Mesendoderm (in vitro differentiated cells): ENCODE results near the gene FILIP1L. TPM values are rescaled to one million over a fixed set of nuclear protein-coding genes. Genes with fewer than 3 reads are reported as not detected.

Experiments used
- DNase-seq: peaks from one replicate; pipeline ENCODE4 v3.0.0; 2013
- H2AK5ac ChIP-seq: 2 replicates; pipeline ENCODE4 v1.6.1; 2013; ENCODE audit warnings: low read length, inconsistent platforms
- H2BK120ac ChIP-seq: 2 replicates; pipeline ENCODE4 v1.6.1; 2013; ENCODE audit warnings: low read depth, mild to moderate bottlenecking, low read length, moderate library complexity, mixed read lengths
- H2BK15ac ChIP-seq: replicated peaks from 2 replicates; pipeline ENCODE4 v1.6.1; 2013; ENCODE audit warnings: low read depth, mild to moderate bottlenecking, moderate library complexity
- H2BK5ac ChIP-seq: 2 replicates; pipeline ENCODE4 v1.6.1; 2013; ENCODE audit warnings: low read length, inconsistent platforms
- H3K18ac ChIP-seq: 2 replicates; pipeline ENCODE4 v1.6.1; 2013; ENCODE audit warnings: mild to moderate bottlenecking, low read length, mixed read lengths
- H3K23ac ChIP-seq: one replicate; pipeline ENCODE4 v1.6.1; 2013; ENCODE audit warnings: low read length
- H3K27ac ChIP-seq: 2 replicates; pipeline ENCODE4 v1.5.1; 2013; ENCODE audit warnings: low read depth, mild to moderate bottlenecking, inconsistent platforms, low read length, moderate library complexity
- H3K27me3 ChIP-seq: 2 replicates; pipeline ENCODE4 v1.6.1; 2013; ENCODE audit warnings: low read length, control low read depth, mild to moderate bottlenecking, inconsistent platforms; ENCODE audit not compliant: insufficient read depth, poor library complexity
- H3K36me3 ChIP-seq: 2 replicates; pipeline ENCODE4 v1.6.1; 2013; ENCODE audit warnings: low read length, inconsistent platforms; ENCODE audit not compliant: control insufficient read depth, insufficient read depth
- H3K4ac ChIP-seq: one replicate; pipeline ENCODE4 v1.6.1; 2013; ENCODE audit warnings: low read depth, mild to moderate bottlenecking, low read length, moderate library complexity
- H3K4me1 ChIP-seq: 2 replicates; pipeline ENCODE4 v1.6.1; 2013; ENCODE audit warnings: low read depth, low read length, inconsistent platforms; ENCODE audit not compliant: control insufficient read depth
- H3K4me2 ChIP-seq: 2 replicates; pipeline ENCODE4 v1.6.1; 2013; ENCODE audit warnings: low read length
- H3K4me3 ChIP-seq: 2 replicates; pipeline ENCODE4 v1.5.1; 2013; ENCODE audit warnings: mild to moderate bottlenecking, low read length
- H3K56ac ChIP-seq: one replicate; pipeline ENCODE4 v1.6.1; 2013; ENCODE audit warnings: low read length
- H3K79me1 ChIP-seq: 2 replicates; pipeline ENCODE4 v1.6.1; 2013; ENCODE audit warnings: low read length, inconsistent platforms
- H3K79me2 ChIP-seq: 2 replicates; pipeline ENCODE4 v1.6.1; 2013; ENCODE audit warnings: mild to moderate bottlenecking, low read length; ENCODE audit not compliant: control insufficient read depth, insufficient read depth
- H3K9ac ChIP-seq: 2 replicates; pipeline ENCODE4 v1.6.1; 2013; ENCODE audit warnings: low read length, inconsistent platforms
- H4K5ac ChIP-seq: one replicate; pipeline ENCODE4 v1.6.1; 2013; ENCODE audit warnings: low read length
- H4K8ac ChIP-seq: one replicate; pipeline ENCODE4 v1.6.1; 2013; ENCODE audit warnings: low read depth, mild to moderate bottlenecking, control low read depth, low read length, moderate library complexity
- WGBS: extraction: QIAGEN DNeasy Blood & Tissue Kit; methylation state at CpG from one replicate; pipeline ENCODE4 v1.1.7; 2013; ENCODE audit warnings: low lambda C conversion rate, missing lambda C conversion rate; ENCODE audit not compliant: insufficient coverage; ENCODE audit errors: extremely low coverage; 5-methylcytosine and 5-hydroxymethylcytosine counted together
- polyA plus RNA-seq, 2 experiments: library from polyadenylated mRNA; stranded (reverse); fragments of 200-250 nt; gene quantifications; one replicate each; pipeline ENCODE4 v1.2.3, GENCODE V29; 2013

FILIP1L gene
- polyA plus RNA-seq (2013, experiment 1 of 2): 1.7 TPM
- 1.5 TPM for polyA plus RNA-seq (2013, experiment 2 of 2)

- no peak within 1 kb of the TSS for H2BK15ac ChIP-seq
- no peak for DNase-seq
- H3K4me3 ChIP-seq: no peak within 1 kb of the TSS
- H2AK5ac ChIP-seq: no peak within 1 kb of the TSS
- H3K27me3 ChIP-seq: no peaks in the 10 kb centered on the region
- no peak within 1 kb of the TSS for H3K4me2 ChIP-seq
- no peak within 1 kb of the TSS for H3K4ac ChIP-seq
- H2BK5ac ChIP-seq: no peak within 1 kb of the TSS
- no peaks in the 10 kb centered on the region for H3K4me1 ChIP-seq
- H4K5ac ChIP-seq: no peak within 1 kb of the TSS
- no peak within 1 kb of the TSS for H3K56ac ChIP-seq
- no peak within 1 kb of the TSS for H3K23ac ChIP-seq
- no peaks in the 10 kb centered on the region for H3K79me1 ChIP-seq
- no peak within 1 kb of the TSS for H3K9ac ChIP-seq
- no peak within 1 kb of the TSS for H2BK120ac ChIP-seq
- no CpG with 5 or more reads among the region's 7 CpGs for WGBS
- no peaks in the 10 kb centered on the region for H3K36me3 ChIP-seq
- no peak within 1 kb of the TSS for H3K27ac ChIP-seq
- no peak within 1 kb of the TSS for H3K18ac ChIP-seq
- no peak within 1 kb of the TSS for H4K8ac ChIP-seq
- H3K79me2 ChIP-seq: no peaks in the 10 kb centered on the region
These were observed at the start of gene FILIP1L for GRCh38 chr3:100114413-100115030. Gene FILIP1L (minus strand): TSS chr3:100114501.

DNA sequence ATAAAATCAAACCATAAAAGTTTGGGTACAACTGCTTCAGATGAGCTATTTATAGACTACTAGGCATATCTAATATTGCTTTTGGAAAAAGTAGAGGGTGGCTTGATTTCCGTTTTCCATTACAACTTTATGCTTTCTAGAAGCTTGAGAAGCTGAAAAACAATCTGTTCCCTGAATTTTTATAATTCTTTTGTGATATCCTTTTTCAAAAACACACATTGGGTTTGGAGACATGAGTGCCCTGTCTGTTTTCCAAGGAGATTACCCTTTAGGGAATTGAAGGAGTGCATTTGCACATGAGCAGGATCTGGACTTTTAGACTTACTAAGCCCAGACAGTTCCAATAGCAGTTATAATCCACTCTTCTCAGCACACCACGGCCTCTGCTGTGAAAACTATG lies 49.5 kb upstream of the FILIP1L start:
- no peaks in the 10 kb centered on the region for H3K79me2 ChIP-seq
- H3K27ac ChIP-seq: no peak overlapping the region

DNA sequence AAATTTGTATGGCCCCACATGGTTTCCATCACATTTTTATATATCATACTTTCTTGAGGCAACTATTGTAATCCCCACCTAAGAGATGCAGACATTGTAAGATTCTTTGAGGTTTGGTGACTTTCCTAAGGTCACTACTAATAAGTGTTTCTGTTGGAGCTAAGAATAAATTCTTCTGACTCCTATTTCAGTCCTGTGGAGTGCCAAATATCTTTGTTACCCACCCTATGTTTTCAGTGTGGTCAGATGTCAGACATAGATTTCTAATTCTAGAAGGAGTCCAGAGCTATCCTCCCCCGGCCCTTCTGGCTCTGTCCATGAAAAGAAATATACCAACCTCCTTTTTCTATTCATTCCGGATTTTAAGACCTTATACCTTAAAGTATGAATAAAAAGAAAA lies 46.2 kb upstream of the FILIP1L start:
- Histone ChIP-seq H4K5ac (no peak overlapping the region), H3K27ac (no peak overlapping the region), H3K23ac (no peak overlapping the region), H2BK5ac (no peak overlapping the region), H3K4me3 (no peak overlapping the region), H3K4me2 (no peak overlapping the region), H3K4ac (no peak overlapping the region), H2BK15ac (no peak overlapping the region), H4K8ac (no peak overlapping the region), H3K36me3 (no peaks in the 10 kb centered on the region), H3K56ac (no peak overlapping the region), H2BK120ac (no peak overlapping the region), H3K4me1 (no peaks in the 10 kb centered on the region), H3K9ac (no peak overlapping the region), H3K18ac (no peak overlapping the region), H3K79me2 (no peaks in the 10 kb centered on the region), H3K79me1 (no peaks in the 10 kb centered on the region), H3K27me3 (no peaks in the 10 kb centered on the region), H2AK5ac (no peak overlapping the region)
- WGBS: no CpG with 5 or more reads among the region's 2 CpGs
- no peak for DNase-seq

More for the DNA sequence above, 49.5 kb upstream of the FILIP1L start:
- Histone ChIP-seq H3K4me3 (no peak overlapping the region), H3K23ac (no peak overlapping the region), H3K4me1 (no peaks in the 10 kb centered on the region), H3K4ac (no peak overlapping the region), H3K18ac (no peak overlapping the region), H4K5ac (no peak overlapping the region), H3K56ac (no peak overlapping the region), H3K36me3 (no peaks in the 10 kb centered on the region), H2BK15ac (no peak overlapping the region), H2BK120ac (no peak overlapping the region), H3K4me2 (no peak overlapping the region), H4K8ac (no peak overlapping the region), H3K27me3 (no peaks in the 10 kb centered on the region), H2AK5ac (no peak overlapping the region), H3K9ac (no peak overlapping the region), H2BK5ac (no peak overlapping the region), H3K79me1 (no peaks in the 10 kb centered on the region)
- no CpG with 5 or more reads among the region's 2 CpGs for WGBS
- no peak for DNase-seq

DNA sequence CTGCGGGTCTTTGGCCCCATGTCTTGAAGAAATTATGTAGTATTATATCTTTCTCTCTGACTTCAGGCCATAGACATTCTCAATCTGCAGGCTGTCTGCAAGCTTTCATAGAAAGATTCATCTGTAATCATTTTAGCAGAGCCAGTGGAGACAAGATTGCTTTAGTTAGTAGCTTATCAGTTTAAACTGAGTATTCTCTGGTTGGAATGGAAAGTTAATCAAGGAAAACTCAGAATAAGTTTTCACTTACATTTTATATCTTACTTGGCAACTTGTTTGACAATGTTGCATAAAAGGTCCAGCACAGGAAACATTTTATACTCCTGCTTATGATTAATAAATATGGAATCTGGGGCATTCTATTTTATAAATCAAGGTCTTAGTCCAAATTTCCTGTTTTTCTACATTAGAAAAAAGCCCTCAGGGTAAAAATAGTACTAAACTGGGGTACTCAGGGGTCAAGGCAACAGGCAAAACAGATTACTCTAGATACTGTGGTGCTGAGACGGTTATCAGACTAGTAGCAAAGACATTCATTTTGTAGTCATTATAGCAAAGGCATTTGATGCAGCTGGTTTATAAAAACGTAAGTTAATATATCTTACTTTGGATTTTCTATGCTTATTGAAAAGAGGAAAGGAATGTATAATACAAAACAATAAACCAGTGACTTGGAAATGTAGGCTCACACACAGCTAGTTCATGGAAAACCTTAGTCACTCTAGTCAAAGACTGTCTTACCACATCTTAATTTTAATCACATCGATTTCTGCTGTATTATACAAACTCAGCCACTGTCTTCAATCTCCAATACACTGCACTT lies 45.2 kb upstream of the FILIP1L start:
- no peak overlapping the region for H3K9ac ChIP-seq
- H3K4me2 ChIP-seq: no peak overlapping the region
- no peak overlapping the region for H3K23ac ChIP-seq
- no peaks in the 10 kb centered on the region for H3K4me1 ChIP-seq
- no peak overlapping the region for H3K27ac ChIP-seq
- H2BK5ac ChIP-seq: no peak overlapping the region
- H2AK5ac ChIP-seq: no peak overlapping the region
- no peaks in the 10 kb centered on the region for H3K27me3 ChIP-seq
- no peaks in the 10 kb centered on the region for H3K36me3 ChIP-seq
- no peak for DNase-seq
- no peak overlapping the region for H3K4ac ChIP-seq
- H3K56ac ChIP-seq: no peak overlapping the region
- no peaks in the 10 kb centered on the region for H3K79me2 ChIP-seq
- WGBS: no CpG with 5 or more reads among the region's 4 CpGs
- no peak overlapping the region for H3K18ac ChIP-seq
- no peaks in the 10 kb centered on the region for H3K79me1 ChIP-seq
- H4K5ac ChIP-seq: no peak overlapping the region
- H2BK120ac ChIP-seq: no peak overlapping the region
- H4K8ac ChIP-seq: no peak overlapping the region
- no peak overlapping the region for H2BK15ac ChIP-seq
- H3K4me3 ChIP-seq: no peak overlapping the region

DNA sequence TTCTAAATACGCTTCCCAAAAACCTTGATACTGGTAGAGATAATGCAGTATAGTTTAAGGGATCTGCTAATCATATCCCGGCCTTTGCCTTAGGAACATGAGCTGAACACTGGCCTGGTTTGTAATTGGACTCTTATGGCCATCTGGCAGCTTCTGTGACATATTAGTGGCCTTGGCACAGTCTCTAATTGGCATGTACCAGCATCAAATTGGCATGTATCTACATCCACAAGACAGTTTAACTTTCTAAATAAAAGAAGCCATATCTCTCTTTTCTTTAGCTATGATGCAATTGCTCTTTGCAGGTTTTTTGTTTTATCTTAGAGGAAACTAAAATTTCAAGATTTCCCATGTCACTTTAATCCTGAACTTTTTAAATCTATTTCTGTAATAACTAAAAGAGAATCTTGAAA lies 44.6 kb upstream of the FILIP1L start:
- no peak overlapping the region for H2AK5ac ChIP-seq
- DNase-seq: no peak
- no peak overlapping the region for H2BK5ac ChIP-seq
- no peak overlapping the region for H3K23ac ChIP-seq
- no peak overlapping the region for H3K18ac ChIP-seq
- no peak overlapping the region for H3K4me2 ChIP-seq
- no peaks in the 10 kb centered on the region for H3K36me3 ChIP-seq
- H3K79me2 ChIP-seq: no peaks in the 10 kb centered on the region
- no peak overlapping the region for H3K56ac ChIP-seq
- no peaks in the 10 kb centered on the region for H3K4me1 ChIP-seq
- H2BK120ac ChIP-seq: no peak overlapping the region
- no peak overlapping the region for H4K8ac ChIP-seq
- no peak overlapping the region for H4K5ac ChIP-seq
- no peak overlapping the region for H3K4me3 ChIP-seq
- H3K4ac ChIP-seq: no peak overlapping the region
- WGBS: no CpG with 5 or more reads among the region's 2 CpGs
- H3K9ac ChIP-seq: no peak overlapping the region
- H3K79me1 ChIP-seq: no peaks in the 10 kb centered on the region
- no peak overlapping the region for H2BK15ac ChIP-seq
- no peaks in the 10 kb centered on the region for H3K27me3 ChIP-seq
- no peak overlapping the region for H3K27ac ChIP-seq
